HG03066 (cell line): Measurements from ENCODE around the gene LANCL3.
"Not testable (repeated sequence)": the region's sequence is repeated elsewhere in the genome, so short reads cannot be mapped to it uniquely, and the experiment has no call there.

Experiments
- ATAC-seq: cut with Tn5 transposase; IDR thresholded peaks from one replicate; pipeline ENCODE4 v1.9.1; 2021; ENCODE audit warnings: low read depth; ENCODE audit not compliant: unreplicated experiment

Gene LANCL3

GRCh38 chrX:37609727-37610126 is 38.3 kb downstream of the LANCL3 start:
- no peak for ATAC-seq

GRCh38 chrX:37613933-37614332 is 42.5 kb downstream of the LANCL3 start:
- ATAC-seq, result no peak

GRCh38 chrX:37627602-37628001 is 56.1 kb downstream of the LANCL3 start:
- no peak for ATAC-seq

GRCh38 chrX:37638047-37638446 is 66.6 kb downstream of the LANCL3 start:
- no peak for ATAC-seq

GRCh38 chrX:37640142-37640541 is 68.7 kb downstream of the LANCL3 start:
- no peak for ATAC-seq

- no peak for ATAC-seq
These were observed 70.4 kb downstream of the LANCL3 start for GRCh38 chrX:37641859-37642258.

- ATAC-seq, result no peak
These were observed 73.2 kb downstream of the LANCL3 start for GRCh38 chrX:37644381-37645305.

- no peak for ATAC-seq
These were observed 74.8 kb downstream of the LANCL3 start for GRCh38 chrX:37646254-37646653.

GRCh38 chrX:37650879-37651278 is 79.4 kb downstream of the LANCL3 start:
- ATAC-seq, result not testable (repeated sequence)

GRCh38 chrX:37651921-37652452 is 80.5 kb downstream of the LANCL3 start:
- no peak for ATAC-seq

- no peak for ATAC-seq
These were observed 81.2 kb downstream of the LANCL3 start for GRCh38 chrX:37652589-37653231.

GRCh38 chrX:37653397-37654085 is 82.1 kb downstream of the LANCL3 start:
- ATAC-seq, result no peak

- ATAC-seq, result no peak
These were observed 87.0 kb downstream of the LANCL3 start for GRCh38 chrX:37658343-37659030.

GRCh38 chrX:37659047-37659446 is 87.6 kb downstream of the LANCL3 start:
- ATAC-seq, result no peak

- no peak for ATAC-seq
These were observed 90.7 kb downstream of the LANCL3 start for GRCh38 chrX:37662181-37662580.

GRCh38 chrX:37666516-37666915 is 95.1 kb downstream of the LANCL3 start:
- no peak for ATAC-seq

- no peak for ATAC-seq
These were observed 95.7 kb downstream of the LANCL3 start for GRCh38 chrX:37667141-37667540.

GRCh38 chrX:37672563-37672962 is 101.1 kb downstream of the LANCL3 start:
- no peak for ATAC-seq

GRCh38 chrX:37676811-37677210 is 105.3 kb downstream of the LANCL3 start:
- ATAC-seq, result no peak

GRCh38 chrX:37677243-37677642 is 105.8 kb downstream of the LANCL3 start:
- no peak for ATAC-seq
